Heart left ventricle (tissue), 16 donors: Measurements from ENCODE around the gene VIT. TPM values are rescaled to one million over a fixed set of nuclear protein-coding genes. Genes with fewer than 3 reads are reported as not detected.
A peak's percentile ranks its signal among the peaks of the same experiment; 100 is the strongest.

Experiments
- ATAC-seq, 4 donors: fragments of 200-7000 bp; cut with Tn5 transposase; one replicate each; pipeline ENCODE4 v1.9.1; 2020 to 2022; ENCODE audit warnings: moderate library complexity in 4 of 4, mild to moderate bottlenecking in 3 of 4, moderate number of reproducible peaks in 1 of 4
- DNase-seq, 5 donors: peaks; one replicate each; pipeline ENCODE4 v3.0.0-alpha.2; 2020
- H3K27ac ChIP-seq, 12 donors: fragments of 200-600 bp; sonication (generic) in 4 of 12; one replicate each; pipeline versions ENCODE4 v1.5.0 to v1.8.0; 2016 to 2022; ENCODE audit warnings: mild to moderate bottlenecking in 2 of 12
- H3K27me3 ChIP-seq, 9 donors: fragments of 200-600 bp; sonication (generic) in 2 of 9; one replicate each; pipeline versions ENCODE4 v1.5.1 to v1.8.0; 2016 to 2022; ENCODE audit warnings: mild to moderate bottlenecking in 3 of 9
- H3K36me3 ChIP-seq, 9 donors: fragments of 200-600 bp; sonication (generic) in 2 of 9; one replicate each; pipeline versions ENCODE4 v1.5.0 to v1.8.0; 2018 to 2022; ENCODE audit warnings: mild to moderate bottlenecking in 2 of 9
- H3K4me1 ChIP-seq, 12 donors: fragments of 200-600 bp; sonication (generic) in 4 of 12; one replicate each; pipeline versions ENCODE4 v1.5.0 to v1.8.0; 2016 to 2022; ENCODE audit warnings: mild to moderate bottlenecking in 3 of 12
- H3K4me3 ChIP-seq, 12 donors: fragments of 200-600 bp; sonication (generic) in 4 of 12; one replicate each; pipeline versions ENCODE4 v1.5.0 to v1.8.0; 2017 to 2022; ENCODE audit warnings: mild to moderate bottlenecking in 9 of 12, moderate library complexity in 4 of 12
- H3K9me3 ChIP-seq, 12 donors: fragments of 200-600 bp; sonication (generic) in 4 of 12; one replicate each; pipeline versions ENCODE4 v1.5.0 to v1.8.0; 2016 to 2022; ENCODE audit warnings: mild to moderate bottlenecking in 1 of 12
- CTCF ChIP-seq, 12 donors: fragments of 200-600 bp; sonication (generic) in 4 of 12; IDR thresholded peaks; one replicate each; pipeline versions ENCODE4 v1.5.0 to v1.8.0; 2018 to 2022; ENCODE audit warnings: antibody characterized with exemption in 12 of 12, mild to moderate bottlenecking in 5 of 12
- POLR2A ChIP-seq, 2 donors: fragments of 450-650 bp; IDR thresholded peaks; one replicate each; pipeline ENCODE4 v1.6.1; 2017; ENCODE audit warnings: antibody characterized with exemption in 2 of 2, mild to moderate bottlenecking in 2 of 2, moderate library complexity in 2 of 2
- WGBS, 4 donors: extraction: QIAGEN DNeasy Blood & Tissue Kit in 2 of 4; methylation state at CpG; one replicate each; pipeline versions ENCODE4 v1.1.5 to v1.1.7; 2013 to 2018; 5-methylcytosine and 5-hydroxymethylcytosine counted together
- intact Hi-C, 10 donors: fragments of 100-400 bp; cut with DNase I; formaldehyde crosslinking; loops; one replicate each; pipeline versions ENCODE4 v1.11.1 to v1.14.2; 2022
- polyA plus RNA-seq, 2 donors: library from polyadenylated mRNA; stranded (reverse); fragments of 200-250 nt; gene quantifications; one replicate each; pipeline ENCODE4 v1.2.3, GENCODE V29; 2013
- total RNA-seq, 9 donors: library from RNA; depleted of rRNA in 2 of 9; stranded (reverse); fragments of >200 nt in 2 of 9; fragmentation: NEBNext Ultra II Directional in 3 of 9; extraction: Animal tissue kit (Norgen Biotek cat#: 25700) in 3 of 9; gene quantifications; one replicate each; pipeline versions ENCODE4 v1.1.0 to v1.2.4, GENCODE V29; 2016 to 2023
- donor health status: ischemic (EF 13 %, LVEDD 7.1; RV severe dilation, severe dysfunction).
- donor health status: healthy with polysubstance abuse.
- donor health status: DM: no; HTN: yes; CAD: no.
- donor health status: DM: no; HTN: no; CAD: no.
- donor health status: ischemic (EF 25% LVEDD 6.9; RV normal size, moderate dysfunction).
- donor health status: ischemic (EF 25% LVEDD 5.7; RV mildly dilated, moderate dysfunction).
- donor health status: healthy.
- donor health status: DM: yes; HTN: yes; CAD: no.
- donor health status: ischemic (EF 35%, LVEDD 5.7; RV mildly dilated, moderate dysfunction).
- donor health status: nonischemic (EF 11% LVEDD 7.7; RV severe dilation, severe dysfunction).
- donor health status: DM: yes; HTN: yes; CAD: no.
- donor health status: PGD.
- donor health status: ischemic (EF 29% LVEDD 5.4; RV normal size, mild dysfunction).
- donor health status: nonischemic (EF 23%, LVEDD 6.1; RV moderate dilation, normal function).

The VIT gene
- total and polyA plus RNA-seq, 11 donors: 1.0 to 34.9 (median 4.9) TPM

GRCh38 chr2:36834203-36834602 lies 137.7 kb downstream of the VIT start:
- DNase-seq: no peak
- no peak for TF ChIP-seq POLR2A (IDR thresholded peaks at IDR 0.05)
- TF ChIP-seq CTCF (IDR thresholded peaks at IDR 0.05): no peak
- no peak for ATAC-seq
- H3K36me3 ChIP-seq: no peaks in the 10 kb centered on the region
- no peaks in the 10 kb centered on the region for H3K9me3 ChIP-seq
- no peaks in the 10 kb centered on the region for H3K27me3 ChIP-seq
- H3K4me3 ChIP-seq: no peak overlapping the region
- H3K27ac ChIP-seq: no peak overlapping the region
- intact Hi-C loops: no loop called here
- 93 to 96% (median 96%) methylated on average over 2 of the region's 2 CpGs for WGBS, 4 donors
- no peaks in the 10 kb centered on the region for H3K4me1 ChIP-seq

GRCh38 chr2:36834731-36835524 lies 138.4 kb downstream of the VIT start:
- Histone ChIP-seq H3K27ac (peak overlapping the region in 1 of 12 donors; percentile 13), H3K4me1 (no peaks in the 10 kb centered on the region), H3K27me3 (no peaks in the 10 kb centered on the region), H3K4me3 (no peak overlapping the region), H3K36me3 (no peaks in the 10 kb centered on the region), H3K9me3 (no peaks in the 10 kb centered on the region)
- ATAC-seq (no peak), DNase-seq (no peak)
- TF ChIP-seq POLR2A (IDR thresholded peaks at IDR 0.05) (no peak), CTCF (IDR thresholded peaks at IDR 0.05) (no peak)
- 46 to 60% (median 50%) methylated on average over 5 of the region's 5 CpGs for WGBS, 4 donors
- intact Hi-C loops: no loop called here

GRCh38 chr2:36839976-36840617 lies 143.6 kb downstream of the VIT start:
- H3K9me3 ChIP-seq: no peaks in the 10 kb centered on the region
- peaks cover 0 to 24% (median 2%) of the 10 kb centered on the region in 9 donors for H3K36me3 ChIP-seq
- no peaks in the 10 kb centered on the region for H3K27me3 ChIP-seq
- no peak overlapping the region for H3K4me3 ChIP-seq
- no peak for DNase-seq
- ATAC-seq: peak in 2 of 4 donors; percentile 28 to 33
- intact Hi-C loops: no loop called here
- no peak overlapping the region for H3K27ac ChIP-seq
- TF ChIP-seq POLR2A (IDR thresholded peaks at IDR 0.05) (no peak), CTCF (IDR thresholded peaks at IDR 0.05) (no peak)
- WGBS, 4 donors: 76 to 80% (median 77%) methylated on average over 4 of the region's 4 CpGs
- H3K4me1 ChIP-seq: no peaks in the 10 kb centered on the region

GRCh38 chr2:36843838-36844237 lies 147.3 kb downstream of the VIT start:
- peaks cover 2 to 53% (median 23%) of the 10 kb centered on the region in 9 donors for H3K36me3 ChIP-seq
- H3K4me1 ChIP-seq: no peaks in the 10 kb centered on the region
- intact Hi-C loops: no loop called here
- ATAC-seq (no peak), DNase-seq (no peak)
- no peaks in the 10 kb centered on the region for H3K9me3 ChIP-seq
- no peaks in the 10 kb centered on the region for H3K27me3 ChIP-seq
- H3K4me3 ChIP-seq: no peak overlapping the region
- no peak overlapping the region for H3K27ac ChIP-seq
- TF ChIP-seq POLR2A (IDR thresholded peaks at IDR 0.05): no peak
- TF ChIP-seq CTCF (IDR thresholded peaks at IDR 0.05): no peak
